Measurements from ENCODE around the gene HCN2. TPM values are rescaled to one million over a fixed set of nuclear protein-coding genes. Genes with fewer than 3 reads are reported as not detected.
A peak's percentile ranks its signal among the peaks of the same experiment; 100 is the strongest.
"Not testable (repeated sequence)": the region's sequence is repeated elsewhere in the genome, so short reads cannot be mapped to it uniquely, and the experiment has no call there.

Gene HCN2
- total RNA-seq, 3 donors from 2014 or later: 0.20 to 0.24 (median 0.22) TPM

DNA sequence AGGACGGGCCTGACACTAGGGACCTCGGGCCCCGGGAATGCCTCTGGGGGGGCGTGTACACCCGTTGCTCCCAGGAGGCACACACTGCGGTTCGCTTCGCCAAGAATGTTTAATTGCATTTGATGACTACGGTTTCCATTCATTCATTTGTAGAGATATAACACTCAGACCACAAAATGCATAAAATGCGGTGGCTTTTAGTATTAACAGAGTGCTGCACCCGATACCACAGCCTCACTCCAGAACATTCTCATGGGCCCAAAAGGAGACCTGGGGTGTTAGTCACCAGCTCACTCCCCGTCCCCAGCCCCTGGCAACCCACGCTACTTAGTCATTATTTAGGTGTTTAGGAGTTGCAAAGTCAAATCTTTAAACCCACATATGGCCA lies 21.8 kb downstream of the HCN2 start:
- Mint-ChIP-seq H3K9me3 (no peaks in the 10 kb centered on the region), H3K4me1 (ENCODE audit: low read depth) (peaks cover 26% of the 10 kb centered on the region), H3K4me3 (peak overlapping the region; percentile 84), H3K36me3 (ENCODE audit: insufficient read depth) (peaks cover 3% of the 10 kb centered on the region), H3K27me3 (ENCODE audit: low read depth) (no peaks in the 10 kb centered on the region)
- ATAC-seq: peak; percentile 86 to 89
- DNase-seq: peak; percentile 55

DNA sequence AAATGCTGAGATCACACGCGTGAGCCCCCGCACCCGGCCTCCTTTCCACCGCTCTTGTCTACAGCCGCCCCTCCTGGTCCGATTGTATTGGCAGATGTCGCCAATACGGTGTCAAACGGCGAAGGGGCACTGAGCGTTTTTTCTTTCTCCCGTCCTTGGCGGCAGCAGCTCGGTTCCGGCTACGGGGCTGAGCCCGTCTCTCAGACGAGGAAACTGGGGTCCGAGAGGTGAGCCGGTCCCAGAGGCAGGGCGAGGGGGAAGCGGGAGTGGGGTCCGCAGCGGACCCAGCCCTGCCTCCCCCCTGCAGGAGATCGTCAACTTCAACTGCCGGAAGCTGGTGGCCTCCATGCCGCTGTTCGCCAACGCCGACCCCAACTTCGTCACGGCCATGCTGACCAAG lies 23.3 kb downstream of the HCN2 start:
- DNase-seq (no peak), ATAC-seq (no peak)
- no peaks in the 10 kb centered on the region for H3K27me3 Mint-ChIP-seq (ENCODE audit: low read depth)
- peaks cover 26% of the 10 kb centered on the region for H3K4me1 Mint-ChIP-seq (ENCODE audit: low read depth)
- no peaks in the 10 kb centered on the region for H3K9me3 Mint-ChIP-seq
- peaks cover 8% of the 10 kb centered on the region for H3K36me3 Mint-ChIP-seq (ENCODE audit: insufficient read depth)
- no peak overlapping the region for H3K4me3 Mint-ChIP-seq

DNA sequence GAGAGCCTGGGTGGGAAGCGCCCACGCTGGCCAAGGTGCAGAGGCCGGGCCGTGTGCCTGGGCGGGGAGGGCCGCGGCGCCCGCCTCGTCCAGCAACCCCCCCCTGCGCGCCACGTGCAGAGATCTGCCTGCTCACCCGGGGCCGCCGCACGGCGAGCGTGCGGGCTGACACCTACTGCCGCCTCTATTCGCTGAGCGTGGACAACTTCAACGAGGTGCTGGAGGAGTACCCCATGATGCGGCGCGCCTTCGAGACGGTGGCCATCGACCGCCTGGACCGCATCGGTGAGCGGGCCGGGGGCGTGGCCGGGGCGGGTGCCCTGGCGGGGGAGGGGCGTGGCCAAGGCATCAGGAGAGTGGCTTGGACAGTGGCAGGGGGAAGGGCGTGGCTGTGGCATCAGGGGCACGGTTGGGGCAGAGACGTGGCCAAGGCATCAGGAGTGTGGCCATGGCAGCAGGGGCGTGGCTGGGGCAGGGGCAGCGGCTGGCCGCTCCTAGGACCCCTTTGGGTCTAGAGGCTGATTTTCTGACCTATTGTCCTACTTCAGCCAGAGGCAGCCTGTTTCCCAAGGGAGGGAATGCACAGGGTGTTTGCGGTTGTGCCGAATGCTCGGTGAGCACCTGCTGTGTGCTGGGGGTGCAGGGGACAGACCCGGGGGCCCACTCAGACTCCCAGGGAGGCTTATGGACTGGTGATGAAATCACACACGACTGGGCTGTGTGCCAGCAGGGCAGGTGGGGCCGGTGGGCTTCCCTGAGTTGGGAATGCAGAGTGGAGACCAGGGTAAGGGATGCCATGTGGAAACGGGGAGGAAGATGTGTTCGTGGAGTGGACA lies 24.3 kb downstream of the HCN2 start:
- H3K4me3 Mint-ChIP-seq: peak overlapping the region; percentile 4
- DNase-seq (no peak), ATAC-seq (no peak)
- H3K4me1 Mint-ChIP-seq (ENCODE audit: low read depth): peaks cover 26% of the 10 kb centered on the region
- H3K36me3 Mint-ChIP-seq (ENCODE audit: insufficient read depth): peaks cover 12% of the 10 kb centered on the region
- no peaks in the 10 kb centered on the region for H3K9me3 Mint-ChIP-seq
- no peaks in the 10 kb centered on the region for H3K27me3 Mint-ChIP-seq (ENCODE audit: low read depth)

DNA sequence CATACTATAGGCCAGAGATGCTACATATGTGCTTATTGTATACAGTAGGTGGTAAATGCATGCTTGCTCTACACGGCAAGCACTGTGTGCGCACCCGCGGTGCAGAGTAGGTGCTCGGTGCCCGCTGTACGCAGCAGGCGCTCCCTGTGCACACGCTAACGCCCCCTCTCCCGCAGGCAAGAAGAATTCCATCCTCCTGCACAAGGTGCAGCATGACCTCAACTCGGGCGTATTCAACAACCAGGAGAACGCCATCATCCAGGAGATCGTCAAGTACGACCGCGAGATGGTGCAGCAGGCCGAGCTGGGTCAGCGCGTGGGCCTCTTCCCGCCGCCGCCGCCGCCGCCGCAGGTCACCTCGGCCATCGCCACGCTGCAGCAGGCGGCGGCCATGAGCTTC lies 25.9 kb downstream of the HCN2 start:
- Mint-ChIP-seq H3K27me3 (ENCODE audit: low read depth) (no peaks in the 10 kb centered on the region), H3K36me3 (ENCODE audit: insufficient read depth) (peaks cover 13% of the 10 kb centered on the region), H3K4me1 (ENCODE audit: low read depth) (peaks cover 18% of the 10 kb centered on the region), H3K9me3 (no peaks in the 10 kb centered on the region), H3K4me3 (no peak overlapping the region)
- ATAC-seq: no peak
- no peak for DNase-seq

DNA sequence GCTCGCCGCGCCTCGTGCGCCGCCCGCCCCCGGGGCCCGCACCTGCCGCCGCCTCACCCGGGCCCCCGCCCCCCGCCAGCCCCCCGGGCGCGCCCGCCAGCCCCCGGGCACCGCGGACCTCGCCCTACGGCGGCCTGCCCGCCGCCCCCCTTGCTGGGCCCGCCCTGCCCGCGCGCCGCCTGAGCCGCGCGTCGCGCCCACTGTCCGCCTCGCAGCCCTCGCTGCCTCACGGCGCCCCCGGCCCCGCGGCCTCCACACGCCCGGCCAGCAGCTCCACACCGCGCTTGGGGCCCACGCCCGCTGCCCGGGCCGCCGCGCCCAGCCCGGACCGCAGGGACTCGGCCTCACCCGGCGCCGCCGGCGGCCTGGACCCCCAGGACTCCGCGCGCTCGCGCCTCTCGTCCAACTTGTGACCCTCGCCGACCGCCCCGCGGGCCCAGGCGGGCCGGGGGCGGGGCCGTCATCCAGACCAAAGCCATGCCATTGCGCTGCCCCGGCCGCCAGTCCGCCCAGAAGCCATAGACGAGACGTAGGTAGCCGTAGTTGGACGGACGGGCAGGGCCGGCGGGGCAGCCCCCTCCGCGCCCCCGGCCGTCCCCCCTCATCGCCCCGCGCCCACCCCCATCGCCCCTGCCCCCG lies 26.5 kb downstream of the HCN2 start:
- ATAC-seq (no peak), DNase-seq (no peak)
- no peak overlapping the region for H3K4me3 Mint-ChIP-seq
- H3K36me3 Mint-ChIP-seq (ENCODE audit: insufficient read depth): peaks cover 13% of the 10 kb centered on the region
- no peaks in the 10 kb centered on the region for H3K27me3 Mint-ChIP-seq (ENCODE audit: low read depth)
- H3K4me1 Mint-ChIP-seq (ENCODE audit: low read depth): peaks cover 13% of the 10 kb centered on the region
- H3K9me3 Mint-ChIP-seq: no peaks in the 10 kb centered on the region

DNA sequence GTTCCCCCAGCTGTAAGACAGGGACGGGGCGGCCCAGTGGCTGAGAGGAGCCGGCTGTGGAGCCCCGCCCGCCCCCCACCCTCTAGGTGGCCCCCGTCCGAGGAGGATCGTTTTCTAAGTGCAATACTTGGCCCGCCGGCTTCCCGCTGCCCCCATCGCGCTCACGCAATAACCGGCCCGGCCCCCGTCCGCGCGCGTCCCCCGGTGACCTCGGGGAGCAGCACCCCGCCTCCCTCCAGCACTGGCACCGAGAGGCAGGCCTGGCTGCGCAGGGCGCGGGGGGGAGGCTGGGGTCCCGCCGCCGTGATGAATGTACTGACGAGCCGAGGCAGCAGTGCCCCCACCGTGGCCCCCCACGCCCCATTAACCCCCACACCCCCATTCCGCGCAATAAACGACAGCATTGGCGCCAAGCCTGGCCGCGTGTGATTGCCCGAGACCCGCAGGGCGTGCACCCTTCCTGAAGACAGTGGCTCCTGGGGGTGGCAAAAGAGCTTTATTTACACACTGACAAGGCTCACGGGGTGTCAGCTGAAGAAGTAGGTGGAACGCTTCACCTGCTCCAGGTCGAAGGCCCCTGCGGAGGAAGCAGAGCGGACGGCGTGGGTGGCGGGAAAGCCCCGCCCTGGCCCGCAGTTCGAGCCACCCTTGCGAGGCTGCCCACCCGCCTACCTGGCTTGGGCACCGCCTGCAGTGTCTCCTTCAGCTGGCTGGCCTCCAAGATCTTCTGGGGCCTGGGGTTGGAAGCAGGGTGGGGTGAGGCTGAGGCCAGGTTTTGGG lies 27.3 kb downstream of the HCN2 start:
- Mint-ChIP-seq H3K4me3 (no peak overlapping the region), H3K4me1 (ENCODE audit: low read depth) (peaks cover 6% of the 10 kb centered on the region), H3K36me3 (ENCODE audit: insufficient read depth) (peaks cover 13% of the 10 kb centered on the region), H3K9me3 (no peaks in the 10 kb centered on the region), H3K27me3 (ENCODE audit: low read depth) (no peaks in the 10 kb centered on the region)
- no peak for DNase-seq
- ATAC-seq: no peak

DNA sequence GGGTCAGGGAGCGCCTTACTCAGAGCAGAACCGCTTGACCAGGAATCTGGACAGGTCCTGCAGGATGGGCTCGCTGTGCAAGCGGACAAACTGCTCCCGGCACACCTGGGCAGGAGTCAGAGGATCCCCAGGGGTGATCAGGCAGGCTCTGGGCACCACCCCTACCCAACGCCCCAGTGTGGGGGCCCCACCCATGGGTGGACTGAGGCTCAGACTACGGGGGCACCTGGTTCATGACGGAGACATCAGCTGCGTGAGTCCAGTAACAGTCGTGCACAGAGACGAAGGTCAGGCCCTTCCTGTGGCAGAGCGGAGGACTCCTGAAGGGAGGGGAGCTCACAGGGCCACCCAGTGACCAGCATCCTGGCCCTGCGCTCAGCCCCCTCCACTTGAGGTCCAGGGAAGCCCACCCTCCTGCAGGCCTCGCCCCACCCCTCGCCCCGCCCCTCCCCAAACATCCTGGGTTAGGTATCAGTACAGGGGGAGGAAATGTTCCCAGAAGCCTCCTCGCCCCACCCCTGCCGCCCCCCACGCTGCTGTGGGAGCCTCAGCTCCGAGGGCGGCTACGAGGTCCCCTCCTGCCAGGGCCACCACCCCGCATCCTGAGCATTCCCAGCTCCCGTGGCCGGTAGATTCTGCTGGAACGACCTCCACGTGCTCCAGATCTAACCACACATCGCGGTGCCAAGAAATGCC lies 28.0 kb downstream of the HCN2 start:
- no peak for DNase-seq
- no peaks in the 10 kb centered on the region for H3K27me3 Mint-ChIP-seq (ENCODE audit: low read depth)
- no peak overlapping the region for H3K4me3 Mint-ChIP-seq
- peaks cover 4% of the 10 kb centered on the region for H3K4me1 Mint-ChIP-seq (ENCODE audit: low read depth)
- no peaks in the 10 kb centered on the region for H3K9me3 Mint-ChIP-seq
- ATAC-seq: no peak
- H3K36me3 Mint-ChIP-seq (ENCODE audit: insufficient read depth): peaks cover 13% of the 10 kb centered on the region

DNA sequence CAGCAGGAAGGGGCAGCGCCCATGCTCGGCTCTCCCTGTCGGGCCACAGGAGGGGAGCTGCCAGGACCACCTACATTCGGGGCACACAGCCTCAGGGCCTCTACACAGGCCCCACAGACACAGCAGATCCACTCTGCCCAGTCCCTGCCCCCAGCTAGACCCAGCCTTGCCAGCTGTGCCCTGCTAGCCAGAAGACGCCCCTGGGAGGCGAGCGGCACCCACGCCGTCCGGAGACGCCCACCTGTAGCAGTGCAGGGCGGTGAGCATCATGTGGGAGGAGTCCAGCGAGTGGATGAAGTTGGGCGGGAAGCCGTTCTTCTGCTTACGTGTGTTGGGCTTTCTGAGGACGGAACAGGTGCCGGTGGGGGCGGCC lies 28.6 kb downstream of the HCN2 start:
- no peaks in the 10 kb centered on the region for H3K27me3 Mint-ChIP-seq (ENCODE audit: low read depth)
- H3K4me3 Mint-ChIP-seq: no peak overlapping the region
- H3K4me1 Mint-ChIP-seq (ENCODE audit: low read depth): peaks cover 4% of the 10 kb centered on the region
- DNase-seq (no peak), ATAC-seq (no peak)
- peaks cover 13% of the 10 kb centered on the region for H3K36me3 Mint-ChIP-seq (ENCODE audit: insufficient read depth)
- no peaks in the 10 kb centered on the region for H3K9me3 Mint-ChIP-seq

DNA sequence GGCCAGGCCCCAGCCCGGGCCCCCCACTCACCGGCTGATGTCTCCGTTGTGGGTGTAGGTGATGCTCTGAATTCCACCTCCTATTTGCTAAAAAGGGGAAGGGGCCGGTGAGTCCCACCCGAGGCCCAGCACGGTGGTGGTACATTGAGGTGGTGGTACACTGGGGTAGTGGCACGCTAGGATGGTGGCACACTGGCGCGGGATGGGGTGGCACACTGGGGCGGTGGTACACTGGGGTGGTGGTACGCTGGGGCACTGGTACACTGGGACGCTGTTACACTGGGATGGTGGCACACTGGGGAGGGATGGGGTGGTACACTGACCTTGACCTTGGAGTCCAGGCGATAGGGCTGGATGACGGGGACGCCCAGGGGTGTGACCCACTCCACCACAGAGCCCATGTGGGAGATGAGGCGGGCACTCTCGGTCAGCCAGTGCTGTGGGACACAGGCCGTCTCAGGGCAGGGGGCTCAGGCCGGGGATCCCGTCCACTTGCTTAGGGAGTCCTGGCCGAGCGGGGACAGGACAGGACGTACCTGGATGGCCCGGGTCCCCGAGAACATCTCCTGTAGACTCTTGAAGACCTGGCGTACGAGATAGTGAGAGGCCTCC lies 29.1 kb downstream of the HCN2 start:
- ATAC-seq: no peak
- DNase-seq: no peak
- no peaks in the 10 kb centered on the region for H3K27me3 Mint-ChIP-seq (ENCODE audit: low read depth)
- H3K9me3 Mint-ChIP-seq: no peaks in the 10 kb centered on the region
- H3K4me3 Mint-ChIP-seq: no peak overlapping the region
- H3K36me3 Mint-ChIP-seq (ENCODE audit: insufficient read depth): peaks cover 13% of the 10 kb centered on the region
- peaks cover 4% of the 10 kb centered on the region for H3K4me1 Mint-ChIP-seq (ENCODE audit: low read depth)

DNA sequence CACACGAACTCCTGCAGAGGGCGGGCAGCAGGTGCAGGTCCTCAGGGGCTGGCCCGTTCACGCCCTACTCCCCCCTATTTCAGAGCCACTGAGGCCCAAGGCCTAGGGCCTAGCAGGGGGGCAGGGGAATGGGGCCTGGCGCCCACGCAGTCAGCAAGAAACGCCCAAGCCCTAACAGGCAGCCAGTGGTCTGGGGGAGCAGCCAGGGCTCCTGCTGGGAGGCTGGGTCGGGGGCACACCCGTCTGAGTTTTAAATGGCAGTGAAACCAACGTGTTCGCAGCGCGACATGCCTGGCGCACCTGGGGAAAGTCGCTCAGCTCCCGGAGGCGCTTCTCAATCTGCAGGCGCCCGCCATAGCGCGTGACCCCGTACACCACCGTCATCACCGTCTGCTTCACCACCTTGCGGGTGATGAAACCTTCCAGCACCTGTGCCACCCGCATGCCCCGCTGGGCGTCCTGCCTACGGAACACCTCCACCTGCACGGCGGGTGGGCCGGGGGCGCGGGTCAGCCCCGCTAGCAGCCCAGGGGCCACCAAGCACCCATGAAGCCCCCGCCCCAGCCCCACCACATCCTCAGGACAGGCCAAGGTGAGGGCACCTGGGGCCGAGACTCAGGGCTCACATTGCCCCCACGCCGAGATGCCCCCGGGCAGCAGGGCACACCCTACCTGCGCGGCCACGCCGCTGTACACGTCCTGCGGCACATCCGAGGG lies 29.8 kb downstream of the HCN2 start:
- Mint-ChIP-seq H3K4me1 (ENCODE audit: low read depth) (peaks cover 4% of the 10 kb centered on the region), H3K4me3 (no peak overlapping the region), H3K27me3 (ENCODE audit: low read depth) (no peaks in the 10 kb centered on the region), H3K36me3 (ENCODE audit: insufficient read depth) (peaks cover 13% of the 10 kb centered on the region), H3K9me3 (no peaks in the 10 kb centered on the region)
- DNase-seq (no peak), ATAC-seq (no peak)

DNA sequence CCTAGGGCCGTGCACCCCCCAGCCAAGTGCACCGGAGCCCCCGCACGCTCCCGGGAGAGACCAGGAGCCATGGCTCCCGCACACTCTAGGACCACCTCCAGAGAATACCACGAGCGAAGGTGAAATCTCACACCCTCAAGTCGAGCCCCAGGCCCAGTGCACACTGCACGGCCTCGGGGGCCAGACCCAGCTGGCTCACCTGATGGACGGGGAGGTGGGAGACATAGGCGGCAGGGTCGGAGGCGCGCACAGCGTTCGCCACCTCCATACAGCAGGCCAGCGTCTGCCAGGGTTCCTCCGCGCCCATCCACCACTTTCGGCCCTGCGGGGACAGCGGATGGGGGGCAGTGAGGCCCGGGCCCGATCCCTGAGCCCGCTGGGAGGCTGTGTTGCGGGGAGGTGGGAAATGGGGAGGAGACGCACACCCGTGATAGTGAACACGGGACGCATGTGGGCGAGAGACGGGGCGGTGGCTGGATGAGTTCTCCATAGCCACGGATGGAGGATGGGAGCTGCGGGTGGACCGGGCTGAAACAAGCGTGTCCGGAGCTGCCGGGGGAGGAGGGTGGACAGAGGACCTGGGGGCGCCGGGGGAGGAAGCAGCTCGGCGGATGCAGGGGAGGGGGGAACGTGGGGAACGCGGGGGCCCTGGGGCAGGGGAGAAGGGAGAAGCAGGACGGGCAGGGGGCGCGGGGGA lies 30.6 kb downstream of the HCN2 start:
- DNase-seq: no peak
- Mint-ChIP-seq H3K9me3 (no peaks in the 10 kb centered on the region), H3K27me3 (ENCODE audit: low read depth) (no peaks in the 10 kb centered on the region), H3K4me1 (ENCODE audit: low read depth) (peaks cover 4% of the 10 kb centered on the region), H3K4me3 (no peak overlapping the region), H3K36me3 (ENCODE audit: insufficient read depth) (peaks cover 15% of the 10 kb centered on the region)
- no peak for ATAC-seq

DNA sequence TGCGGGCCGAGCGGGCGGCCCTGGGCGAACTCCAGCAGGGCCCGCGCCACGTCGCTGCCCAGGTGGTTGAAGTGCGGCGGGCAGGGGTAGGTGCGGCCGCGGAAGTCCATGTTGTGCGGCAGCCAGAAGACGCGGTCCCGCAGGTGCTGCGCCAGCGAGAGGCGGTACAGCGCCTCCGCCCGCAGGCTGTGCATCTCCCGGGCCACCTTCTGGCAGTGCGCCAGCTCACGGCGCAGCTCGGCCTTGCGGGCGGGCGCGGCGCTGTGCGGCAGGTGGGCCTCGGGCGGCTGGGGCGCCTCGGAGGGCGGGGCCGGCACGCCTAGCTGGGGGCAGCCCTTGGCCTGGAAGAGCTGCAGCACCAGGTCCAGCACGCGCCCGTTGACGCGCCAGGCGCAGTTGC lies 31.5 kb downstream of the HCN2 start:
- not testable (repeated sequence) for H3K27me3 Mint-ChIP-seq (ENCODE audit: low read depth); H3K4me1 Mint-ChIP-seq (ENCODE audit: low read depth); DNase-seq; ATAC-seq; H3K4me3 Mint-ChIP-seq; H3K9me3 Mint-ChIP-seq
- peaks cover 14% of the 10 kb centered on the region for H3K36me3 Mint-ChIP-seq (ENCODE audit: insufficient read depth)

DNA sequence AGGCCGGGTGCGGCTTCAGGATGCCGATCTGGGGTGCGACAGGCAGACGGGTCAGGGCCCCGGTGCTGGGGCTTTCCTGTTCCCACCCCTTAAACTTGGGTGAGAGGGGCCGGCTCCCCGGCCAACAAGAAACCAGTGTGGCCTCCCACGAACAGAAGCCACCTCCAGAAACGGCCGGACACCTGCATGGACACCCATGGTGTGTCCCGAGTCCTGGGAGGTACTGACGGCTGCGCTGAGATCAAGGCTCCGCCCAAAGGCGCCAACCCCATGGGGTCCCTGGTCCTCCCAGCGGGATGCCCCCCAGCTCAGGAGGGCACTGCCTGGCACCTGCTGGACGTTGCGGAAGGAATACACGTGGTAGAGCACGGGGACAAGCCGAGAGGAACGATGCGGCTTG lies 32.1 kb downstream of the HCN2 start:
- Mint-ChIP-seq H3K27me3 (ENCODE audit: low read depth) (no peaks in the 10 kb centered on the region), H3K36me3 (ENCODE audit: insufficient read depth) (peaks cover 15% of the 10 kb centered on the region), H3K9me3 (no peaks in the 10 kb centered on the region), H3K4me1 (ENCODE audit: low read depth) (no peaks in the 10 kb centered on the region), H3K4me3 (no peak overlapping the region)
- DNase-seq (no peak), ATAC-seq (no peak)

Data from activated T-cell treated with anti-CD3 and anti-CD28 coated beads, Interleukin-2, amount 50 U/mL, for 4 hours (primary cell).